Heart right ventricle (tissue), 16 donors: Measurements from ENCODE around the gene PNMA1. TPM values are rescaled to one million over a fixed set of nuclear protein-coding genes. Genes with fewer than 3 reads are reported as not detected.
A peak's percentile ranks its signal among the peaks of the same experiment; 100 is the strongest.

Experiments used
- ATAC-seq, 8 donors: fragments of 200-7000 bp; cut with Tn5 transposase; one replicate each; pipeline ENCODE4 v1.9.1; 2020; ENCODE audit warnings: mild to moderate bottlenecking in 8 of 8, moderate library complexity in 8 of 8, moderate number of reproducible peaks in 1 of 8
- DNase-seq, 2 donors: peaks; one replicate each; pipeline ENCODE4 v3.0.0-alpha.2; 2020
- H3K27ac ChIP-seq, 10 donors: fragments of 200-600 bp; sonication (generic) in 2 of 10; one replicate each; pipeline versions ENCODE4 v1.5.0 to v1.8.0; 2020 to 2022; ENCODE audit warnings: mild to moderate bottlenecking in 3 of 10
- H3K27me3 ChIP-seq, 7 donors: fragments of 200-600 bp; one replicate each; pipeline ENCODE4 v1.8.0; 2021 to 2022; ENCODE audit warnings: mild to moderate bottlenecking in 2 of 7
- H3K36me3 ChIP-seq, 9 donors: fragments of 200-600 bp; sonication (generic) in 1 of 9; one replicate each; pipeline versions ENCODE4 v1.5.0 to v1.8.0; 2020 to 2022; ENCODE audit warnings: mild to moderate bottlenecking in 2 of 9
- H3K4me1 ChIP-seq, 9 donors: fragments of 200-600 bp; sonication (generic) in 1 of 9; one replicate each; pipeline versions ENCODE4 v1.5.0 to v1.8.0; 2020 to 2022; ENCODE audit warnings: mild to moderate bottlenecking in 4 of 9
- H3K4me3 ChIP-seq, 10 donors: fragments of 200-600 bp; sonication (generic) in 2 of 10; one replicate each; pipeline versions ENCODE4 v1.5.0 to v1.8.0; 2020 to 2022; ENCODE audit warnings: mild to moderate bottlenecking in 7 of 10, moderate library complexity in 2 of 10
- H3K9me3 ChIP-seq, 11 donors: fragments of 200-600 bp in 10 of 11; sonication (generic) in 2 of 11; one replicate each; pipeline versions ENCODE4 v1.5.0 to v1.8.0; 2013 to 2022; ENCODE audit warnings: mild to moderate bottlenecking in 2 of 11, control low read depth in 1 of 11, moderate library complexity in 1 of 11
- CTCF ChIP-seq, 9 donors: fragments of 200-600 bp; sonication (generic) in 2 of 9; IDR thresholded peaks; one replicate each; pipeline versions ENCODE4 v1.5.0 to v1.8.0; 2021 to 2022; ENCODE audit warnings: antibody characterized with exemption in 9 of 9, mild to moderate bottlenecking in 5 of 9, moderate library complexity in 1 of 9
- whole genome bisulfite sequencing, 2 donors: extraction: QIAGEN DNeasy Blood & Tissue Kit; methylation state at CpG; one replicate each; pipeline ENCODE4 v1.1.7; 2013; ENCODE audit warnings: inconsistent platforms in 1 of 2; 5-methylcytosine and 5-hydroxymethylcytosine counted together
- intact Hi-C, 10 donors: fragments of 100-400 bp; cut with DNase I; formaldehyde crosslinking; loops; one replicate each; pipeline versions ENCODE4 v1.11.1 to v1.14.2; 2022
- polyA plus RNA-seq, 2 donors: library from polyadenylated mRNA; stranded (reverse); fragments of 200-250 nt; gene quantifications; one replicate each; pipeline ENCODE4 v1.2.3, GENCODE V29; 2013
- total RNA-seq, 10 donors: library from RNA; stranded (reverse); fragmentation: NEBNext Ultra II Directional in 3 of 10; extraction: Animal tissue kit (Norgen Biotek cat#: 25700) in 3 of 10; gene quantifications; one replicate each; pipeline versions ENCODE4 v1.2.1 to v1.2.4, GENCODE V29; 2021 to 2023
- donor health status: Arrhythmogenic right ventricular cardiomyopathy.
- donor health status: ischemic (EF 13 %, LVEDD 7.1; RV severe dilation, severe dysfunction).
- donor health status: healthy with polysubstance abuse.
- donor health status: DM: no; HTN: yes; CAD: no.
- donor health status: DM: no; HTN: no; CAD: no.
- donor health status: ischemic (EF 25% LVEDD 6.9; RV normal size, moderate dysfunction).
- donor health status: ischemic (EF 25% LVEDD 5.7; RV mildly dilated, moderate dysfunction).
- donor health status: healthy.
- donor health status: DM: yes; HTN: yes; CAD: no.
- donor health status: Ischemic cardiomyopathy.
- donor health status: ischemic (EF 35%, LVEDD 5.7; RV mildly dilated, moderate dysfunction).
- donor health status: nonischemic (EF 11% LVEDD 7.7; RV severe dilation, severe dysfunction).
- donor health status: DM: yes; HTN: yes; CAD: no.
- donor health status: PGD.
- donor health status: ischemic (EF 29% LVEDD 5.4; RV normal size, mild dysfunction).
- donor health status: nonischemic (EF 23%, LVEDD 6.1; RV moderate dilation, normal function).

The PNMA1 gene
- total and polyA plus RNA-seq, 12 donors = 6.6 to 30.8 (median 23.1) TPM

- no peak for ATAC-seq
- peak overlapping the region in 8 of 10 donors; percentile 22 to 100 (median 98) for H3K27ac ChIP-seq
- H3K9me3 ChIP-seq = no peaks in the 10 kb centered on the region
- peak overlapping the region in 1 of 10 donors; percentile 6 for H3K4me3 ChIP-seq
- H3K36me3 ChIP-seq = no peaks in the 10 kb centered on the region
- no peaks in the 10 kb centered on the region for H3K27me3 ChIP-seq
- 23 to 38% methylated on average over 2 of the region's 2 CpGs for WGBS, 2 donors
- H3K4me1 ChIP-seq = peaks cover 45 to 89% (median 84%) of the 10 kb centered on the region in 9 donors
- no peak for DNase-seq
- TF ChIP-seq CTCF (IDR thresholded peaks at IDR 0.05) = no peak
- intact Hi-C loops = loop anchor here in 3 of 10 donors (2.0 to 5.0 kb wide), 2 partner anchors 25 to 34 kb away; no protein-coding TSS in a partner anchor
These were observed 47.6 kb upstream of the PNMA1 start for GRCh38 chr14:73761618-73762355.

- 58 to 62% methylated on average over 13 of the region's 13 CpGs for WGBS, 2 donors
- DNase-seq (no peak), ATAC-seq (no peak)
- no peaks in the 10 kb centered on the region for H3K27me3 ChIP-seq
- no peaks in the 10 kb centered on the region for H3K9me3 ChIP-seq
- intact Hi-C loops = loop anchor here in 3 of 10 donors (1.0 to 5.0 kb wide), 3 partner anchors 24 to 34 kb away; no protein-coding TSS in a partner anchor
- no peak for TF ChIP-seq CTCF (IDR thresholded peaks at IDR 0.05)
- peak overlapping the region; percentile 93 to 100 (median 98) for H3K27ac ChIP-seq
- H3K36me3 ChIP-seq = no peaks in the 10 kb centered on the region
- peak overlapping the region in 9 of 10 donors; percentile 65 to 90 (median 81) for H3K4me3 ChIP-seq
- H3K4me1 ChIP-seq = peaks cover 53 to 89% (median 86%) of the 10 kb centered on the region in 9 donors
These were observed 46.7 kb upstream of the PNMA1 start for GRCh38 chr14:73760598-73761586.

GRCh38 chr14:73759714-73760597, 45.8 kb upstream of the PNMA1 start:
- peak; percentile 83 to 89 (median 86) for ATAC-seq
- Histone ChIP-seq H3K9me3 (no peaks in the 10 kb centered on the region), H3K27me3 (no peaks in the 10 kb centered on the region), H3K4me3 (peak overlapping the region; percentile 54 to 90 (median 80)), H3K36me3 (no peaks in the 10 kb centered on the region), H3K4me1 (peaks cover 57 to 89% (median 86%) of the 10 kb centered on the region in 9 donors), H3K27ac (peak overlapping the region; percentile 93 to 100 (median 98))
- WGBS, 2 donors = 0% methylated on average over 86 to 93 of the region's 93 CpGs
- DNase-seq = peak; percentile 94 to 95
- TF ChIP-seq CTCF (IDR thresholded peaks at IDR 0.05) = peak in 1 of 9 donors; percentile 8
- intact Hi-C loops = loop anchor here in 3 of 10 donors (1.0 to 5.0 kb wide), 3 partner anchors 25 to 33 kb away; no protein-coding TSS in a partner anchor
